Ishikawa (cell line): Measurements from ENCODE around the gene APBB2.

Experiments
- EP300 ChIP-seq: IDR thresholded peaks from 2 replicates; pipeline ENCODE4 v1.6.1; 2012; ENCODE audit warnings: borderline replicate concordance
- RAD21 ChIP-seq: IDR thresholded peaks from 2 replicates; pipeline ENCODE4 v1.6.1; 2012; ENCODE audit warnings: low read depth
- TF ChIP-seq, protein P1 (sequence below): IDR thresholded peaks from 2 replicates; pipeline ENCODE4 v1.6.1; 2012
- TF ChIP-seq, protein P2 (sequence below): IDR thresholded peaks from 2 replicates; pipeline ENCODE4 v1.6.1; 2012
- TF ChIP-seq, protein P3 (sequence below): IDR thresholded peaks from 2 replicates; pipeline ENCODE4 v1.6.1; 2012; ENCODE audit warnings: low read depth, mild to moderate bottlenecking

- TF ChIP-seq, protein P1, sequence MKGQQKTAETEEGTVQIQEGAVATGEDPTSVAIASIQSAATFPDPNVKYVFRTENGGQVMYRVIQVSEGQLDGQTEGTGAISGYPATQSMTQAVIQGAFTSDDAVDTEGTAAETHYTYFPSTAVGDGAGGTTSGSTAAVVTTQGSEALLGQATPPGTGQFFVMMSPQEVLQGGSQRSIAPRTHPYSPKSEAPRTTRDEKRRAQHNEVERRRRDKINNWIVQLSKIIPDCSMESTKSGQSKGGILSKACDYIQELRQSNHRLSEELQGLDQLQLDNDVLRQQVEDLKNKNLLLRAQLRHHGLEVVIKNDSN, result no peak
- TF ChIP-seq, protein P2, sequence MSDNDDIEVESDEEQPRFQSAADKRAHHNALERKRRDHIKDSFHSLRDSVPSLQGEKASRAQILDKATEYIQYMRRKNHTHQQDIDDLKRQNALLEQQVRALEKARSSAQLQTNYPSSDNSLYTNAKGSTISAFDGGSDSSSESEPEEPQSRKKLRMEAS, result no peak
- TF ChIP-seq RAD21, result no peak
- TF ChIP-seq, protein P3, sequence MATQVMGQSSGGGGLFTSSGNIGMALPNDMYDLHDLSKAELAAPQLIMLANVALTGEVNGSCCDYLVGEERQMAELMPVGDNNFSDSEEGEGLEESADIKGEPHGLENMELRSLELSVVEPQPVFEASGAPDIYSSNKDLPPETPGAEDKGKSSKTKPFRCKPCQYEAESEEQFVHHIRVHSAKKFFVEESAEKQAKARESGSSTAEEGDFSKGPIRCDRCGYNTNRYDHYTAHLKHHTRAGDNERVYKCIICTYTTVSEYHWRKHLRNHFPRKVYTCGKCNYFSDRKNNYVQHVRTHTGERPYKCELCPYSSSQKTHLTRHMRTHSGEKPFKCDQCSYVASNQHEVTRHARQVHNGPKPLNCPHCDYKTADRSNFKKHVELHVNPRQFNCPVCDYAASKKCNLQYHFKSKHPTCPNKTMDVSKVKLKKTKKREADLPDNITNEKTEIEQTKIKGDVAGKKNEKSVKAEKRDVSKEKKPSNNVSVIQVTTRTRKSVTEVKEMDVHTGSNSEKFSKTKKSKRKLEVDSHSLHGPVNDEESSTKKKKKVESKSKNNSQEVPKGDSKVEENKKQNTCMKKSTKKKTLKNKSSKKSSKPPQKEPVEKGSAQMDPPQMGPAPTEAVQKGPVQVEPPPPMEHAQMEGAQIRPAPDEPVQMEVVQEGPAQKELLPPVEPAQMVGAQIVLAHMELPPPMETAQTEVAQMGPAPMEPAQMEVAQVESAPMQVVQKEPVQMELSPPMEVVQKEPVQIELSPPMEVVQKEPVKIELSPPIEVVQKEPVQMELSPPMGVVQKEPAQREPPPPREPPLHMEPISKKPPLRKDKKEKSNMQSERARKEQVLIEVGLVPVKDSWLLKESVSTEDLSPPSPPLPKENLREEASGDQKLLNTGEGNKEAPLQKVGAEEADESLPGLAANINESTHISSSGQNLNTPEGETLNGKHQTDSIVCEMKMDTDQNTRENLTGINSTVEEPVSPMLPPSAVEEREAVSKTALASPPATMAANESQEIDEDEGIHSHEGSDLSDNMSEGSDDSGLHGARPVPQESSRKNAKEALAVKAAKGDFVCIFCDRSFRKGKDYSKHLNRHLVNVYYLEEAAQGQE, result no peak
- TF ChIP-seq EP300, result peak; percentile 81; the same call in 1 of the 2 replicates
Observed at GRCh38 chr4:40909363-40909876, 304.9 kb downstream of the APBB2 start.
